Naive thymus-derived CD8-positive, alpha-beta T cell (primary cell): ENCODE data around the gene NPY1R. TPM values are rescaled to one million over a fixed set of nuclear protein-coding genes. Genes with fewer than 3 reads are reported as not detected.

Experiments
- polyA plus RNA-seq, 3 donors: library from polyadenylated mRNA; unstranded; fragments of 300-500 nt; fragmentation: Illumina TruSeq; gene quantifications; one replicate each; pipeline ENCODE4 v1.2.3, GENCODE V29; 2021
- total RNA-seq, 8 experiments: library from RNA in 2 of 8; stranded (reverse) in 2 of 8; gene quantifications; one replicate each; pipeline ENCODE4 v1.2.3 and lab custom pipeline; 2021 to 2026

The NPY1R gene
- total and polyA plus RNA-seq, 5 experiments from 2014 or later, result not detected

Other genes starting within 250 kb of the NPY1R start
- 10 to 100 TPM; 20.8 to 22.8 TPM for gene NAF1, start 165.7 kb downstream of the NPY1R start, total RNA-seq
- 1 to 10 TPM; 2.3 to 5.4 (median 3.2) TPM for gene NAF1, start 165.7 kb downstream of the NPY1R start, polyA plus RNA-seq
- not detected for gene NPY5R, start 11.3 kb upstream of the NPY1R start, total RNA-seq
- gene NPY5R, start 11.3 kb upstream of the NPY1R start, polyA plus RNA-seq, result not detected
- gene TKTL2, start 141.2 kb upstream of the NPY1R start, total RNA-seq, result not detected
- gene TKTL2, start 141.2 kb upstream of the NPY1R start, polyA plus RNA-seq, result not detected
- gene TMA16, start 162.1 kb upstream of the NPY1R start, total RNA-seq, result 10 to 100 TPM; 20.0 to 20.1 TPM
- 10 to 100 TPM; 11.6 to 12.5 (median 12.4) TPM for gene TMA16, start 162.1 kb upstream of the NPY1R start, polyA plus RNA-seq